Psoas muscle (tissue), 8 donors: ENCODE measurements around the gene INF2. TPM values are rescaled to one million over a fixed set of nuclear protein-coding genes. Genes with fewer than 3 reads are reported as not detected.
A peak's percentile ranks its signal among the peaks of the same experiment; 100 is the strongest.

Experiments used
- ATAC-seq, 4 donors: fragments of 200-7000 bp; cut with Tn5 transposase; one replicate each; pipeline ENCODE4 v1.9.1; 2020; ENCODE audit warnings: moderate library complexity in 3 of 4, mild to moderate bottlenecking in 2 of 4
- DNase-seq, 2 donors: peaks; one replicate each; pipeline ENCODE4 v3.0.0-alpha.2; 2020
- H3K27ac ChIP-seq: fragments of 200-600 bp; one replicate; pipeline ENCODE4 v1.8.0; 2022
- H3K27me3 ChIP-seq, 3 donors: fragments of 200-600 bp in 1 of 3; one replicate each; pipeline versions ENCODE4 v1.6.1 to v1.8.0; 2013 to 2022; ENCODE audit warnings: low read length in 2 of 3, mild to moderate bottlenecking in 2 of 3, moderate library complexity in 1 of 3; ENCODE audit not compliant: insufficient read depth in 3 of 3
- H3K36me3 ChIP-seq, 2 donors: fragments of 200-600 bp in 1 of 2; one replicate each; pipeline versions ENCODE4 v1.6.1 to v1.8.0; 2013 to 2022; ENCODE audit warnings: low read depth in 1 of 2, mild to moderate bottlenecking in 1 of 2, moderate library complexity in 1 of 2; ENCODE audit not compliant: insufficient read depth in 1 of 2
- H3K4me1 ChIP-seq: fragments of 200-600 bp; one replicate; pipeline ENCODE4 v1.8.0; 2022
- H3K4me3 ChIP-seq: fragments of 200-600 bp; one replicate; pipeline ENCODE4 v1.8.0; 2022; ENCODE audit warnings: mild to moderate bottlenecking
- H3K9me3 ChIP-seq: fragments of 200-600 bp; one replicate; pipeline ENCODE4 v1.8.0; 2022
- CTCF ChIP-seq: fragments of 200-600 bp; IDR thresholded peaks from one replicate; pipeline ENCODE4 v1.8.0; 2022; ENCODE audit warnings: antibody characterized with exemption
- WGBS, 3 donors: extraction: QIAGEN DNeasy Blood & Tissue Kit; methylation state at CpG; one replicate each; pipeline versions ENCODE4 v1.1.6 to v1.1.7; 2013; 5-methylcytosine and 5-hydroxymethylcytosine counted together
- intact Hi-C, 2 donors: fragments of 100-400 bp; cut with DNase I; formaldehyde crosslinking; loops; one replicate each; pipeline versions ENCODE4 v1.11.0 to v1.14.2; 2022
- polyA plus RNA-seq, 3 donors: library from polyadenylated mRNA; stranded (reverse); fragments of 200-250 nt; gene quantifications; one replicate each; pipeline ENCODE4 v1.2.3, GENCODE V29; 2013
- total RNA-seq, 4 donors: library from RNA; stranded (reverse); fragmentation: NEBNext Ultra II Directional in 2 of 4; extraction: Animal tissue kit (Norgen Biotek cat#: 25700) in 2 of 4; gene quantifications; one replicate each; pipeline versions ENCODE4 v1.2.1 to v1.2.4, GENCODE V29; 2021 to 2023
- donor health status: healthy with polysubstance abuse.
- donor health status: DM: no; HTN: no; CAD: no; lungs with moderate emphysema.
- donor health status: Bipolar disorder and iron deficiency.
- donor health status: healthy.
- donor health status: DM: yes; HTN: yes; CAD: no.
- donor health status: DM: no; HTN: no; CAD: no.
- donor health status: DM: no; HTN: no; CAD: no.
- donor health status: DM: yes; HTN: yes; CAD: no.

The INF2 gene
- total and polyA plus RNA-seq, 7 donors: 12.0 to 29.1 (median 21.6) TPM

GRCh38 chr14:104734051-104734587 lies 44.7 kb downstream of the INF2 start:
- H3K27ac ChIP-seq: peak overlapping the region; percentile 96
- peak in 1 of 2 donors; percentile 56 for DNase-seq
- no peaks in the 10 kb centered on the region for H3K9me3 ChIP-seq
- no peak overlapping the region for H3K4me3 ChIP-seq
- H3K27me3 ChIP-seq: no peaks in the 10 kb centered on the region
- TF ChIP-seq CTCF: no peak
- no peak for ATAC-seq
- peaks cover 0 to 18% of the 10 kb centered on the region in 2 donors for H3K36me3 ChIP-seq
- intact Hi-C loops: no loop called here
- peaks cover 76% of the 10 kb centered on the region for H3K4me1 ChIP-seq
- WGBS, 3 donors: 41 to 62% (median 44%) methylated on average over 6 of the region's 6 CpGs

DNA sequence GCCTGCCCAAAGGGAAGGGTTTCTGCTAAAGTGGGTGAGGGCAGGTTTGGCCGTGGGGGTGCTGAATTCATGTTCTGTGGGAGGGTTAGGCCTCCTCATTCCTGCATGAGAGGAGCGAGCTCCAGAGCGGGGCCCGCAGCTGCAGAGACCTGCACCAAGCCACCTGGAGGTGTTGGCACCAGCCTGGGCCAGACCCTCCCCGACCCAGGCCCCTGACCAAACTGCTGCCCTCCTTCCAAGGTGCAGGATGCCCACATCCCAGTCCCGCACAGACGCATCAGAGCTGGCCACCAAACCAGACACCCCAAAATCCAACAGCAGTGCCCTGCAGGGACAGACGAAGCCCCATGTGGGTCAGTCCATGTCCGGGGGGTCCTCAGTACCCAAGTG lies 45.2 kb downstream of the INF2 start:
- DNase-seq (no peak), ATAC-seq (no peak)
- Histone ChIP-seq H3K36me3 (peaks cover 0 to 23% of the 10 kb centered on the region in 2 donors), H3K27ac (peak overlapping the region; percentile 96), H3K9me3 (no peaks in the 10 kb centered on the region), H3K4me1 (peaks cover 76% of the 10 kb centered on the region), H3K27me3 (no peaks in the 10 kb centered on the region), H3K4me3 (no peak overlapping the region)
- no peak for TF ChIP-seq CTCF
- intact Hi-C loops: no loop called here
- WGBS, 3 donors: 74 to 88% (median 77%) methylated on average over 9 of the region's 9 CpGs

- H3K27me3 ChIP-seq: no peaks in the 10 kb centered on the region
- ATAC-seq: peak; percentile 43 to 63 (median 52)
- DNase-seq: peak; percentile 65 to 91
- peak overlapping the region; percentile 96 for H3K27ac ChIP-seq
- H3K36me3 ChIP-seq: peaks cover 0 to 29% of the 10 kb centered on the region in 2 donors
- no peaks in the 10 kb centered on the region for H3K9me3 ChIP-seq
- intact Hi-C loops: no loop called here
- peak overlapping the region; percentile 33 for H3K4me3 ChIP-seq
- TF ChIP-seq CTCF: no peak
- 32 to 47% (median 35%) methylated on average over 30 to 31 of the region's 31 CpGs for WGBS, 3 donors
- H3K4me1 ChIP-seq: peaks cover 73% of the 10 kb centered on the region
Measured at GRCh38 chr14:104734991-104735779, 45.8 kb downstream of the INF2 start.

GRCh38 chr14:104735830-104736642 lies 46.6 kb downstream of the INF2 start:
- Histone ChIP-seq H3K27me3 (no peaks in the 10 kb centered on the region), H3K27ac (peak overlapping the region; percentile 96), H3K9me3 (no peaks in the 10 kb centered on the region), H3K4me1 (peaks cover 66% of the 10 kb centered on the region), H3K36me3 (peaks cover 0 to 37% of the 10 kb centered on the region in 2 donors), H3K4me3 (peak overlapping the region; percentile 33)
- intact Hi-C loops: no loop called here
- ATAC-seq (peak; percentile 64 to 81 (median 76)), DNase-seq (peak; percentile 91 to 97)
- WGBS, 3 donors: 15 to 20% (median 15%) methylated on average over 24 to 26 of the region's 26 CpGs
- no peak for TF ChIP-seq CTCF
